ENCODE data around the gene CELF5.

CELF5 gene

GRCh38 chr19:3243819-3244700 is 19.6 kb downstream of the CELF5 start:
- DNase-seq (ENCODE audit: low read depth in 2 of 2) = peak; percentile 35 to 37

- no peak for DNase-seq (ENCODE audit: low read depth in 2 of 2)
Measured at GRCh38 chr19:3245050-3245449, 20.6 kb downstream of the CELF5 start.

GRCh38 chr19:3248728-3249326 is 24.4 kb downstream of the CELF5 start:
- no peak for DNase-seq (ENCODE audit: low read depth in 2 of 2)

- no peak for DNase-seq (ENCODE audit: low read depth in 2 of 2)
Measured at GRCh38 chr19:3249408-3249807, 24.9 kb downstream of the CELF5 start.

GRCh38 chr19:3250675-3251074 is 26.2 kb downstream of the CELF5 start:
- peak; percentile 18 to 33 for DNase-seq (ENCODE audit: low read depth in 2 of 2)

GRCh38 chr19:3251229-3251628 is 26.8 kb downstream of the CELF5 start:
- no peak for DNase-seq (ENCODE audit: low read depth in 2 of 2)

- no peak for DNase-seq (ENCODE audit: low read depth in 2 of 2)
Measured at GRCh38 chr19:3252650-3253049, 28.2 kb downstream of the CELF5 start.

GRCh38 chr19:3253270-3253669 is 28.8 kb downstream of the CELF5 start:
- no peak for DNase-seq (ENCODE audit: low read depth in 2 of 2)

GRCh38 chr19:3254520-3254919 is 30.1 kb downstream of the CELF5 start:
- no peak for DNase-seq (ENCODE audit: low read depth in 2 of 2)

- no peak for DNase-seq (ENCODE audit: low read depth in 2 of 2)
Measured at GRCh38 chr19:3257071-3257470, 32.6 kb downstream of the CELF5 start.

GRCh38 chr19:3262362-3262761 is 37.9 kb downstream of the CELF5 start:
- no peak for DNase-seq (ENCODE audit: low read depth in 2 of 2)

- DNase-seq (ENCODE audit: low read depth in 2 of 2) = no peak
Measured at GRCh38 chr19:3263866-3264265, 39.4 kb downstream of the CELF5 start.

GRCh38 chr19:3265432-3265831 is 41.0 kb downstream of the CELF5 start:
- no peak for DNase-seq (ENCODE audit: low read depth in 2 of 2)

- no peak for DNase-seq (ENCODE audit: low read depth in 2 of 2)
Measured at GRCh38 chr19:3266092-3266693, 41.7 kb downstream of the CELF5 start.

GRCh38 chr19:3266792-3267514 is 42.5 kb downstream of the CELF5 start:
- no peak for DNase-seq (ENCODE audit: low read depth in 2 of 2)

GRCh38 chr19:3268326-3268725 is 43.9 kb downstream of the CELF5 start:
- DNase-seq (ENCODE audit: low read depth in 2 of 2) = no peak

GRCh38 chr19:3268763-3269162 is 44.3 kb downstream of the CELF5 start:
- no peak for DNase-seq (ENCODE audit: low read depth in 2 of 2)

GRCh38 chr19:3269916-3270671 is 45.6 kb downstream of the CELF5 start:
- DNase-seq (ENCODE audit: low read depth in 2 of 2) = no peak

GRCh38 chr19:3270902-3271301 is 46.4 kb downstream of the CELF5 start:
- DNase-seq (ENCODE audit: low read depth in 2 of 2) = peak; percentile 26 to 35

- DNase-seq (ENCODE audit: low read depth in 2 of 2) = no peak
Measured at GRCh38 chr19:3272401-3272931, 48.0 kb downstream of the CELF5 start.

GRCh38 chr19:3272952-3273351 is 48.5 kb downstream of the CELF5 start:
- no peak for DNase-seq (ENCODE audit: low read depth in 2 of 2)
